ENCODE measurements around the gene RUVBL2. TPM values are rescaled to one million over a fixed set of nuclear protein-coding genes. Genes with fewer than 3 reads are reported as not detected.
"Not testable (repeated sequence)": the region's sequence is repeated elsewhere in the genome, so short reads cannot be mapped to it uniquely, and the experiment has no call there.

RUVBL2 gene
- total RNA-seq, 3 donors from 2014 or later: 208 to 257 (median 230) TPM

DNA sequence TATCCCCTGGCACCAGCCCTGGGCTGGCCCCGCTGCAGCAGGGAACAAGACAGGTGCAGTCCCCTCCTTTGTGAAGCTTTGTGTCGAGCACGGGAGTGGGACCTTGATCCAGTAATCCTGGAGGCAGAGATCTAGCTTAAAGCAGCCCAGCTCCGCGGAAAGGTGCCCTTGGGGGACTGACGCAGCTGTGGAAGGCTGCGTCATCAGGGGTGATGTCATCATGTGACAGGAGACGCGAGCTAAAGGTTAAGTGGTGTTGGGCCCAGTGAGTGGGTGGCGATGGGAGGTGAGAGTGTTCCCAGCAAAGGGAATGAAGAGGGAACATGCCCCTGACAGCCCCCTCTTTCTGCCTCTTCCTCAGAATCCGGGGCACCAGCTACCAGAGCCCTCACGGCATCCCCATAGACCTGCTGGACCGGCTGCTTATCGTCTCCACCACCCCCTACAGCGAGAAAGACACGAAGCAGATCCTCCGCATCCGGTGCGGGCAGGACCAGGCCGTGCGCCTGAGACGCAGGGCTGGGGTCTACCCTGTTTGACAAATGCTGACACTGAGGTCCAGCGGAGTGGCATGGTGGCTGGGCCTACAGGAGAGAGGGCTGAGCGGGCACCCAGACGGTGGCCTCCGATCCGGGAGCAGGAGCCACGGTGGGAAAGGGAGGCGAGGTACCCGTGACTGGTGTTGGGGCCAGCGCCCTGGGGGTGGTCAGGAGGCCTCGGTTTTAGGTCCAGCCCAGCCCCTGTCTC lies 20.6 kb downstream of the RUVBL2 start:
- peaks cover 9% of the 10 kb centered on the region for H3K4me1 Mint-ChIP-seq (ENCODE audit: low read depth)
- H3K27me3 Mint-ChIP-seq (ENCODE audit: low read depth): no peaks in the 10 kb centered on the region
- DNase-seq (no peak), ATAC-seq (no peak)
- peaks cover 8% of the 10 kb centered on the region for H3K36me3 Mint-ChIP-seq (ENCODE audit: insufficient read depth)
- H3K4me3 Mint-ChIP-seq: no peak overlapping the region
- no peaks in the 10 kb centered on the region for H3K9me3 Mint-ChIP-seq

DNA sequence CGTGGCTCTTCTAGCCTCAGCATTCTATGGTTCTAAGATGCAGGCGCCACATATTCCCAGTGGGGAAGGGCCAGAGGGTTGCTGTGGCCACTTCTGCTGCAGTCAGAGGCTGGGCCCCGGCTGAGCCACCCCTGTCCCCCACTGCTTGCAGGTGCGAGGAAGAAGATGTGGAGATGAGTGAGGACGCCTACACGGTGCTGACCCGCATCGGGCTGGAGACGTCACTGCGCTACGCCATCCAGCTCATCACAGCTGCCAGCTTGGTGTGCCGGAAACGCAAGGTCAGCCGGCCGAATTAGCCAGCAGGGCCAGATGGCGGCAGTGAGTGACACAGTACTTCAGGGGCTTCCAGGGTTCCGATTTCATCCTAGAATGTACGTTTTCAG lies 21.2 kb downstream of the RUVBL2 start:
- Mint-ChIP-seq H3K36me3 (ENCODE audit: insufficient read depth) (peaks cover 8% of the 10 kb centered on the region), H3K4me3 (no peak overlapping the region), H3K4me1 (ENCODE audit: low read depth) (peaks cover 10% of the 10 kb centered on the region), H3K9me3 (no peaks in the 10 kb centered on the region), H3K27me3 (ENCODE audit: low read depth) (peaks cover 3% of the 10 kb centered on the region)
- ATAC-seq (no peak), DNase-seq (no peak)

DNA sequence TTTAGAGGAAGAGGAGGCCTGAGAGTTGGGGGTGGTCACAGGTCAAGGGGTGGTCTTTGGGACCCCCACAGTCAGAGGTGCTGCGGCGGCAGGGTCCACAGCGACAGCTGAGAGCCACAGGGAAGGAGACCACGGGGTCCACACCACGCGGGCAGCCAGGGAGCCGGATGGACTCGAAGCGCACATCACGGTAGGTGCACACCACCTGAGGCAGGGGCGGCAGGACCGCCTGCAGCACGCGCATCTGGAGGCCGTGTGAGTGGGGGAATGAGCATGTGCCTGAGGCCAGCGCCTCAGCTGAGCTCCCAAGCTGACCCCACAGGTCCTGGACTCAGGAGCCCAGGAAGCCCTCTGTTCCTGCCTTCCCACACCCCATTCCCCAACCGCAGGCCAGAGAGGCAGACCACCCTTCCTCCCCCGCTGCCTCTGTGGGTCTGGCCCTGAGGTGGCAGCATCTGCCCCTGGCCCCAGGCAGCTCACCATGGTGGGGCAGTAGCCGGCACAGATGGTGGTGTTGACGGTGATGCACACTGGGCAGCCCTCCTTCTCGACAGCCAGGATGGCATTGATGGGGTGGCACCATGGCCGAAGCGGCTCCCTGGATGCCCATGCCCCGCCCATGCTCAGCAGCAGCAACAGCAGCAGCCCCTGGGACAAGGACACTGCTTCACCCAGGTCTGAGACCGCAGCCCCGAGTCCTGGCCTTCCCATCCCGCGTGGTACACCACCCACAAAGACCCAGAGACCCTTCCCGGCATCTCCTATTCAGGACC lies 22.6 kb downstream of the RUVBL2 start:
- peaks cover 5% of the 10 kb centered on the region for H3K36me3 Mint-ChIP-seq (ENCODE audit: insufficient read depth)
- H3K9me3 Mint-ChIP-seq: no peaks in the 10 kb centered on the region
- H3K4me1 Mint-ChIP-seq (ENCODE audit: low read depth): peaks cover 17% of the 10 kb centered on the region
- ATAC-seq: no peak
- DNase-seq: no peak
- H3K4me3 Mint-ChIP-seq: no peak overlapping the region
- H3K27me3 Mint-ChIP-seq (ENCODE audit: low read depth): peaks cover 3% of the 10 kb centered on the region

DNA sequence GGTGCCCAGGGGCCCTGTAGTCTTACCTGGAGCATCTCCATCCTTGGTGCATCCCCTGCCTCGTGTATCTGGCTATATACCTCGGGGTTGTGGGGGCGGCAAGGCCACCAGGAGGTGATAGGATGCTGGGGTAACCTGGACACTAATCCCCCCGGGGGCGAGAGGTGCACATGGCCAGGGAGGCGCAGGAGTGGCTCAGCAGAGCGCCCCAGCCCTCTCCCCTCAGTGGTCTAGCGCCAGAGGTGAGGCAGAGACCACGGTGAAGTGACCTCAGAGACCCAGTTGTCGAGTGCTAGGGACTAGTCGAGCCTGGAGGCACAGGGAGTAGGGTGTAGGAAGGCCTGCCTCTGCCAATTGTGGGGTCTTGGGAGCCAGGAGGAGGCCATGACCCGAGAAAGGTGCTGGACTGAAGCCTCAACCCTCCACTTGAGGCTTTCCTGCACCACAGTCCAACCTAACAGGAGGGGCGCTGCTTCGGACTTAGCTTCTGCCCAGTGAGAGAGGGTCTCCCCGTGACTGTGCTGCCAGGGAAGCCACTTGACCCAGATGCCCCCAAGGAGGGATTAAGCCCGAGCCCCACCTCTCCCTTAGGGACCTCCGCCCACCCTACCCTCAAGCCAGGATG lies 23.5 kb downstream of the RUVBL2 start, which contains the start of gene LHB:
TSS of gene LHB (minus strand) at position 51 of the 625 bp plus-strand sequence. CDS start at position 41, 10 bp downstream.
- Mint-ChIP-seq H3K4me3 (peak within 1 kb of the TSS; percentile 77), H3K9me3 (no peaks in the 10 kb centered on the region), H3K4me1 (ENCODE audit: low read depth) (peaks cover 18% of the 10 kb centered on the region), H3K27me3 (ENCODE audit: low read depth) (peaks cover 3% of the 10 kb centered on the region), H3K36me3 (ENCODE audit: insufficient read depth) (peaks cover 5% of the 10 kb centered on the region)
- ATAC-seq: no peak
- DNase-seq: no peak

DNA sequence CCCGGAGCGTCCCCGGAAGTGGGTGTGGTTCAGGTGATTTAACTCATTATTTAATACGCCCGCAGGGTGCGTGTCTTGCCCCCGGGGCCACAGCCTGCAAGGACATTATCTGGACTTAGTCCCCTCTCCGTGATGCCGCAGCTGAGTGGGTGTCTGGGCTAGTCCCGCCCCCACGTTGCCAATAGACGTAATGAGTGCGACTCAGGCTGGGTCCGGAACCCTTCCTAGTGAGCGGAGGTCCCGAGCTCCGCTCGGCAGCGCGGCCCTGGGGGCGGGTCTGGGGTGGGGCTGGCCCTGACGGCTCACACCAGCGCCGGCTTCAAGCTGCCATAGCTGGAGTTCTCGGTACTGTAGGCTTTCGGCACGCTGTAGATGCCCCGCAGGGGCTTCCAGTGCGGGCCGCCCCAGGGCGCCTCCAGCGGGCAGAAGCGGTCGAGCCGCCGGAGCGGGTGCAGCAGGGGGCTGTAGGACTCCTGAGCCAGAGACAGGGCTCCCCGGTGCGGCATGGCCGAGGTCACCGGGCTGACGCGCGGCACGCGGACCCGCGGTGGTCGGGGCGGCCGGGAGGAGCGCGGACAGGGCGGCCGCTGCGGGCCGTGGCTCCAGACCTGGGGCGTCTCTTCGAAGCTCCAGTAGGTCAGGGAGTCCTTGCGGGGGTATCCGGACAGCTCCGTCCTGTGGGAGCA lies 24.1 kb downstream of the RUVBL2 start:
- DNase-seq: peak; percentile 57
- H3K4me1 Mint-ChIP-seq (ENCODE audit: low read depth): peaks cover 18% of the 10 kb centered on the region
- no peaks in the 10 kb centered on the region for H3K9me3 Mint-ChIP-seq
- H3K27me3 Mint-ChIP-seq (ENCODE audit: low read depth): peaks cover 3% of the 10 kb centered on the region
- peak overlapping the region; percentile 77 for H3K4me3 Mint-ChIP-seq
- ATAC-seq: peak; percentile 85 to 88
- peaks cover 5% of the 10 kb centered on the region for H3K36me3 Mint-ChIP-seq (ENCODE audit: insufficient read depth)

DNA sequence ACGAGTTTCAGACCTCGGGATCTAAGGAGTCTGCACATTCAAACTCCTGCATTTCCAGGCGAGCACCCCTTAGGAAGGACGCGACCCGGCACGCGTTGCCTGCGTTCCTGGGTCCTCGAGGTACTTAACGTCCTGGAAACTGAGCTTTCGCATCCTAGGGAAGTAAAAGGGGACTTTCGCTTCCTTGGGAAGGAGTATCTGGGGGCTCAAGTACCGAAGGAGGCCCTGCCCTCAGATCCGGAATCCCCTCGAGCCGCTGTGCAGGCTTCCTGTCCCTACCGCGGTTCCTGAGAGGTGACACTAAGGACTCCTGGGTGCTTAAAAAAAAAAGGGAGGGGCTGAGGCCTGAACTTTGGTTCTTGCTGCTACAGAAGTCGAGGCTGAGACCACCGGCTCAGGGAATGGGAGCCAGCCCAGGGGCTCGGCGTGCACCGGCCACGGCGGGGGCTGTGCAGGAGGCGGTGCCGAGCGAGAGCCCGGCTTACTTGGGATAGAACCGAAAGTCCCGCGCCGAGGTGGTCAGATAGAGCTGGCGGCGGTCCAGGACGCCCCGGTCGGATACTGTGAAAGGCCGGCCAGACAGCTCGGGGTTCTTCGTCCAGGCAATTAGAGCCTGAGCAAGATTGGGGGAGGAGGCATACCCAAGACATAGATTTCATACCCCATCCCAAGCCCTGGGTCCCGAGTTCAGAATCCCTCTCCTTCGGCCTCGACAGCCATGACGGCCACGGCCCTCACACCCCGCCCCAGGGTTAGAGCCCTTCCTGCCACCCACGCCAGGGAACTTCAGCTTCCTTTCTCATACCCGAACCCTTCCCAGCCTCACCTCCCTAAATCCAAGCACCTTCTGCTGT lies 24.9 kb downstream of the RUVBL2 start:
- not testable (repeated sequence) for H3K9me3 Mint-ChIP-seq; DNase-seq; ATAC-seq; H3K36me3 Mint-ChIP-seq (ENCODE audit: insufficient read depth); H3K27me3 Mint-ChIP-seq (ENCODE audit: low read depth)
- Mint-ChIP-seq H3K4me1 (ENCODE audit: low read depth) (peaks cover 18% of the 10 kb centered on the region), H3K4me3 (peak overlapping the region; percentile 77)

DNA sequence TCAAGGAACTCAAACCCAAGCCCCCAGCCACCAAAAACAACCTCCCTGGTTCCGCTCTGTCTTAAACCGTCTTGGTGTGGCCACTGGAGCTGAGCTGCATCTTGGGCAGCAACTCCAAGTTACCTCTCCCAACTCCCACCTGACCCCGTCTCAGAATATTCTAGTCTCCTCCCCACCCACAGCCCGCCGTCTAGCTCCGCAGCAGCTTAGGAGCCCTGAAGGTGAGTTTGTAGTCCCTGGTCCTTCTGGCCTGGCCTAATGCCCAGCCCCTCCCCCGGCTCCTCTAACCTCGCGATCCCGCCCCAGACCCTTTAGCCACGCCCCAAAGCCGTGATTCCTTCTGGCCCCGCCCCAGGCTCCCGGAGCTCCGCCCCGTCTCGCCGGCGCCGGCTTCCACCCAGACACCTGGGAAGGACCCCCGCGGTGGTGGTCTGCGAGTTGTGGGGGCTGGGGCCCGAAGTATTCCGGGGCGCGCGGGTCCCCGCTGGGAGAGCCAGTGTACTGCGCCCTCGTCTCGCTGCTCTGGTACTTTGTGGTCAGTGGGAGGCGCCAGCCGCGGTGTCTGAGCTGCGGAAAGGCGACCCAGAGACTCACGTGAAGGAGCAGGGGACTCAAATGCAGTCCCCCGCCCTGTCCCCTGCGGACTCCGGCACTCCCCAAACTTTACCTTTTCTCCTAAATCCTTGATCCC lies 25.7 kb downstream of the RUVBL2 start:
- peak; percentile 38 to 59 for ATAC-seq
- H3K27me3 Mint-ChIP-seq (ENCODE audit: low read depth): peaks cover 3% of the 10 kb centered on the region
- H3K9me3 Mint-ChIP-seq: no peaks in the 10 kb centered on the region

DNA sequence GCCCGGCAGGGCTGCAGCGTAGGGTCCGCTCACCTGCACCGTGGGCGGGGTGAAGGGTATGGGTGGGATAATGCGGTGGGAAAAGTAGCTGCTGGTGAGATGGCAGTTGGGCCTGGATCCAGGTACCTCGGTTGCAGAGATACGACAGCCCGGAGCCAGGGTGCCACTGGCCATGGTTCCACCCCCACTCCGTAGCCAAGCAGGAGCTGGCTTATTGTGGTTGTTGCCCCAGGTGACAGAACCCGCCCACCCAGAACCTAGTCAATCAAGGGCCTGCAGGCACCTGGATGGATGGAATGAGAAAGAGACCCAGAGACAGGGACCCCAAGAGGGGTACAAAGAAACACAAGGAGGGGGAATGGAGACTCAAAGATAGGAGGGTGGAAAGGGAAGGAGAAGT lies 26.7 kb downstream of the RUVBL2 start:
- H3K27me3 Mint-ChIP-seq (ENCODE audit: low read depth): peaks cover 3% of the 10 kb centered on the region
- no peak overlapping the region for H3K4me3 Mint-ChIP-seq
- H3K9me3 Mint-ChIP-seq: no peaks in the 10 kb centered on the region
- peaks cover 2% of the 10 kb centered on the region for H3K36me3 Mint-ChIP-seq (ENCODE audit: insufficient read depth)
- ATAC-seq: no peak
- H3K4me1 Mint-ChIP-seq (ENCODE audit: low read depth): peaks cover 18% of the 10 kb centered on the region
- DNase-seq: no peak

More for the DNA sequence above, 25.7 kb downstream of the RUVBL2 start:
- peak; percentile 65 for DNase-seq
- Mint-ChIP-seq H3K36me3 (ENCODE audit: insufficient read depth) (peaks cover 2% of the 10 kb centered on the region), H3K4me1 (ENCODE audit: low read depth) (peaks cover 18% of the 10 kb centered on the region), H3K4me3 (peak overlapping the region; percentile 77)

DNA sequence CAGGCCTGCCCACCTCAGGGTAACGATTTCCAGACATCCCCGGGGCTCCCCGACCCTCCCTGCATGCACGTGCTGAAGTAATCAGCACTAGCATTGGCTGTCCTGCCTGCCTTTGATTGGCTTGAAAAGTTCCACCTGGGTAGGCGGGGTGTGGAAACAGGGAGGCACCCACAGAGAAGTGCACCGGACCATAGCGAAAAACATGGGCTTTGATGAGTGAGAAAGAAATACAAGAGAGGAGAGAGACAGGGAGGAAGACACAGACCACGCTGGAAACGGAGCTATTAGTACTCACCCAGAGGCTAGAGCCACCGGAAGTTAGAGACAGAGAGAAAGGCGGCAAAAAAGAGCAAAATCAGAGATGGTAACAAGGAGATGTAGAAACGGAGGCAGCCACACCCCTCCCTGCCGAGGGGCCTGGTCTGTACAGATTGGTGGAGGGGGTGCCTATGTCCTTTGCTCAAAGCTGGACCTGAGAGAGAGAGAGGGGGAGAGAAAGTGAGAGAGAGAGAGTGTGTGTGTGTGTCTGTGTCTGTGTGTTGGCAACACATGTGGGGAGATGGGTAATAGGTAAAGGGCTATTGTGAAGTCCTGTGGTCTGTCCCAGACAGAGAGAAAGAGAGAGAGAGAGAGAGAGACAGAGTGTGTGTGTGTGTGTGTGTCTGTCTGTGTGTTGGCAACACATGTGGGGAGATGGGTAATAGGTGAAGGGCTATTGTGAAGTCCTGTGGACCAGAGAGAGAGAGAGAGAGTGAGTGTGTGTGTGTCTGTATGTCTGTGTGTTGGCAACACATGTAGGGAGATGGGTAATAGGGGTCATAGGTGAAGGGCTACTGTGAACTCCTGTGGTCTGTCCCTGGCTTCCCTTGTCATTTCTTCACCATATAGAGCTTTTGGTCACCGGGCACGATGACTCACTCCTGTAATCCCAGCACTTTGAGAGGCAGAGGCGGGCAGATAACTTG lies 27.5 kb downstream of the RUVBL2 start:
- no peak for DNase-seq
- H3K27me3 Mint-ChIP-seq (ENCODE audit: low read depth): peaks cover 3% of the 10 kb centered on the region
- no peaks in the 10 kb centered on the region for H3K36me3 Mint-ChIP-seq (ENCODE audit: insufficient read depth)
- no peak for ATAC-seq
- peaks cover 18% of the 10 kb centered on the region for H3K4me1 Mint-ChIP-seq (ENCODE audit: low read depth)
- no peaks in the 10 kb centered on the region for H3K9me3 Mint-ChIP-seq
- H3K4me3 Mint-ChIP-seq: no peak overlapping the region

DNA sequence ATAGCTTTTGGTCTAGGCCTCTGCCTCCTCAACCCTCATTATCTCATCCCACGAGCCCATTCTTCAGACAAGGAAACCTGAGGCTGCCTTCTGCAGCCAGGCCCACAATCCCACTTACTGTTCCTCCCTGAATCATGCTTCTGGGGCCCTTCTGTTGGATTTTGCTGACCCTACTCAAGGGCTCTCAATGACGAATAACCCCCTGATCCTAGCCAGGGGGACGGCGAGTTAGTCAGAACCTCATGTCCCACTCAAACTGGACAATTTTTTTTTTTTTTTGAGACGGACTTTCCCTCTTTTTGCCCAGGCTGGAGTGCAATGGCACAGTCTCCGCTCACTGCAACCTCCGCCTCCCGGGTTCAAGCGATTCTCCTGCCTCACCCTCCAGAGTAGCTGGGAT lies 28.4 kb downstream of the RUVBL2 start:
- Mint-ChIP-seq H3K4me1 (ENCODE audit: low read depth) (peaks cover 18% of the 10 kb centered on the region), H3K9me3 (no peaks in the 10 kb centered on the region)
- no peak for ATAC-seq

DNA sequence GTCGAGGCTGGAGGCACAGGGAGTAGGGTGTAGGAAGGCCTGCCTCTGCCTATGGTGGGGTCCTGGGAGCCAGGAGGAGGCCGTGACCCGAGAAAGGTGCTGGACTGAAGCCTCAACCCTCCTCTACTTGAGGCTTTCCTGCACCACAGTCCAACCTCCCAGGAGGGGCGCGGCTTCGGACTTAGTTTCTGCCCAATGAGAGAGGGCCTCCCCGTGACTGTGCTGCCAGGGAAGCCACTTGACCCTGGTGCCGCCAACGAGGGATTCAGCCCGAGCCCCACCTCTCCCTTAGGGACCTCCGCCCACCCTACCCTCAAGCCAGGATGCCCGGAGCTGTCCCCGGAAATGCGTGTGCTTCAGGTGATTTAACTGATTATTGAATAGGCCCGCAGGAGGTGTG lies 30.5 kb downstream of the RUVBL2 start, which contains the start of gene CGB3:
TSS of gene CGB3 (minus strand) at position 101 of the 400 bp plus-strand sequence. CDS start 362 bp downstream, outside the sequence.
- not testable (repeated sequence) for H3K9me3 Mint-ChIP-seq; H3K27me3 Mint-ChIP-seq (ENCODE audit: low read depth); H3K4me3 Mint-ChIP-seq; H3K36me3 Mint-ChIP-seq (ENCODE audit: insufficient read depth); ATAC-seq; H3K4me1 Mint-ChIP-seq (ENCODE audit: low read depth); DNase-seq

More for the DNA sequence above, 28.4 kb downstream of the RUVBL2 start:
- Mint-ChIP-seq H3K27me3 (ENCODE audit: low read depth) (peaks cover 3% of the 10 kb centered on the region), H3K4me3 (no peak overlapping the region), H3K36me3 (ENCODE audit: insufficient read depth) (no peaks in the 10 kb centered on the region)
- no peak for DNase-seq

DNA sequence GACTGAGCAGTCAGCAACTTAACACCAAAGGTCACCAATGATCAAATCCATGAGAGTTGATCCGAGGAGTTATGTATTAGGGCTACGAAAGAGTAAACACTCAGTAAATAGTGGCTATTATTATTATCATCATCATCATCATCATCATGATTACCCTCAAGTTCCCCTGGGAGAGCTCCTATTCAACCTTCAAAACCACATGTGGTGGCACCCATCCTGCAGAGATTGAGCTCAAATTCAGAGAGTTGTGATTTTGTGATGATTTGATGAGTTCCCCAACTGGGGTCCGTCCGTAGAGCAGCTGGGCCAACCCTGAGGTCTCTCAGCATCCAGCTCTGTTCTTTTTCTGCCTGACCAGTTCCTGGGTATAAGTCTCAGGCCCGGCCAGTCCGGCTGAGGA lies 31.4 kb downstream of the RUVBL2 start:
- H3K9me3 Mint-ChIP-seq; DNase-seq; H3K4me3 Mint-ChIP-seq; H3K36me3 Mint-ChIP-seq (ENCODE audit: insufficient read depth); H3K4me1 Mint-ChIP-seq (ENCODE audit: low read depth); ATAC-seq; H3K27me3 Mint-ChIP-seq (ENCODE audit: low read depth): not testable (repeated sequence)

All from activated T-cell treated with anti-CD3 and anti-CD28 coated beads, Interleukin-2, amount 50 U/mL, for 4 hours (primary cell).